Lower lobe of right lung (tissue), 2 donors: Measurements from ENCODE around the gene ROBO1. TPM values are rescaled to one million over a fixed set of nuclear protein-coding genes. Genes with fewer than 3 reads are reported as not detected.

ENCODE experiments used
- ATAC-seq, 2 donors: fragments of 200-7000 bp; cut with Tn5 transposase; one replicate each; pipeline ENCODE4 v1.9.1; 2020 to 2022; ENCODE audit warnings: mild to moderate bottlenecking in 2 of 2, moderate library complexity in 2 of 2
- DNase-seq: peaks from one replicate; pipeline ENCODE4 v3.0.0-alpha.2; 2020
- H3K27ac ChIP-seq: fragments of 200-600 bp; one replicate; pipeline ENCODE4 v1.8.0; 2022
- H3K27me3 ChIP-seq: fragments of 200-600 bp; one replicate; pipeline ENCODE4 v1.8.0; 2022; ENCODE audit warnings: low read depth
- H3K36me3 ChIP-seq: fragments of 200-600 bp; one replicate; pipeline ENCODE4 v1.8.0; 2022; ENCODE audit warnings: mild to moderate bottlenecking
- H3K4me1 ChIP-seq: fragments of 200-600 bp; one replicate; pipeline ENCODE4 v1.8.0; 2022
- H3K4me3 ChIP-seq: fragments of 200-600 bp; one replicate; pipeline ENCODE4 v1.8.0; 2022; ENCODE audit warnings: mild to moderate bottlenecking
- H3K9me3 ChIP-seq: fragments of 200-600 bp; one replicate; pipeline ENCODE4 v1.8.0; 2022
- intact Hi-C: fragments of 100-400 bp; cut with DNase I; formaldehyde crosslinking; loops from one replicate; pipeline ENCODE4 v1.11.0; 2022
- total RNA-seq: library from RNA; stranded (reverse); fragmentation: NEBNext Ultra II Directional; extraction: Animal tissue kit (Norgen Biotek cat#: 25700); gene quantifications from one replicate; pipeline ENCODE4 v1.2.1, GENCODE V29; 2021
- TF ChIP-seq, protein P1 (sequence below): fragments of 200-600 bp; IDR thresholded peaks from one replicate; pipeline ENCODE4 v1.8.0; 2022; ENCODE audit warnings: antibody characterized with exemption, mild to moderate bottlenecking
- donor health status: DM: no; HTN: yes; CAD: no; lungs with severe emphysema.

The ROBO1 gene
- total RNA-seq, 1 donor from 2014 or later, result 14.8 TPM

DNA sequence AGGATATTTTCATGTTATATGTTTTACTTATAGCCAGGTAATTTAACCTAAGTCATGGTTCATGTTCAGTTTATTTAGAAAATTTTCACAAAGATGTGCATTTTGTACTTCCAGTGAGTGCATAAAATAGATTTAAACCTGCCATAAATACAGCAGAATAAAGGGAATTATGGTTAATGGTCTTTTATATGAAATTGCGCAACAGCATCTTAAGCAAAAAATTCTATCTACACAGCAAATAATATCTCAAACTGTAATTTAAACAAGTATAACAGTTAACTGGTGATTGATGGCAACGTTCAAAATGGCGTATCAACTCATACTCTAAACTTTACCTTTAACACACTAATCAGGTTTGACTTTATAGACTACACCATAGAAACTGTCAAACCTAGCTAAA lies 97.6 kb downstream of the ROBO1 start:
- ATAC-seq (no peak), DNase-seq (no peak)
- no peaks in the 10 kb centered on the region for H3K4me1 ChIP-seq
- intact Hi-C loops, result no loop called here
- no peaks in the 10 kb centered on the region for H3K9me3 ChIP-seq
- H3K27me3 ChIP-seq, result no peaks in the 10 kb centered on the region
- no peaks in the 10 kb centered on the region for H3K36me3 ChIP-seq
- no peak overlapping the region for H3K27ac ChIP-seq
- H3K4me3 ChIP-seq, result no peak overlapping the region
- TF ChIP-seq, protein P1, sequence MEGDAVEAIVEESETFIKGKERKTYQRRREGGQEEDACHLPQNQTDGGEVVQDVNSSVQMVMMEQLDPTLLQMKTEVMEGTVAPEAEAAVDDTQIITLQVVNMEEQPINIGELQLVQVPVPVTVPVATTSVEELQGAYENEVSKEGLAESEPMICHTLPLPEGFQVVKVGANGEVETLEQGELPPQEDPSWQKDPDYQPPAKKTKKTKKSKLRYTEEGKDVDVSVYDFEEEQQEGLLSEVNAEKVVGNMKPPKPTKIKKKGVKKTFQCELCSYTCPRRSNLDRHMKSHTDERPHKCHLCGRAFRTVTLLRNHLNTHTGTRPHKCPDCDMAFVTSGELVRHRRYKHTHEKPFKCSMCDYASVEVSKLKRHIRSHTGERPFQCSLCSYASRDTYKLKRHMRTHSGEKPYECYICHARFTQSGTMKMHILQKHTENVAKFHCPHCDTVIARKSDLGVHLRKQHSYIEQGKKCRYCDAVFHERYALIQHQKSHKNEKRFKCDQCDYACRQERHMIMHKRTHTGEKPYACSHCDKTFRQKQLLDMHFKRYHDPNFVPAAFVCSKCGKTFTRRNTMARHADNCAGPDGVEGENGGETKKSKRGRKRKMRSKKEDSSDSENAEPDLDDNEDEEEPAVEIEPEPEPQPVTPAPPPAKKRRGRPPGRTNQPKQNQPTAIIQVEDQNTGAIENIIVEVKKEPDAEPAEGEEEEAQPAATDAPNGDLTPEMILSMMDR, result no peak

DNA sequence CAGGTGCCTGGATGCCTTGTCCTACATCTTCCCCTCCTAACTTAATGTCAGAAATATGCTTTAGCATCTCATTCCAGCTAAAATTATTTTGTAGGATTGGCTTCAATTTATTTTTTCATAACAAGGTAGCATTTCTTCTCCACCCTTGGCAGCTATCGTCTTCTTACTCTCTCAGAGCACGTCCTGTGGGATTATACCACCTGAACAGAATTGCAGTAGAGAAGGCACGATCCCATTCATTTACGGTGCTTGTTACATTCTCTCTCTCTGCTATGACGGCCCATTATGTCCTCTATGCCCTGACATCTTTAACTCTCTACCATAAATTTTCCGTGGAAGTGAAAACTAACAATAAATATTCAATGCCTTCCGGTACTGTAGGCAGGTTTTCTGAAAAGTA lies 103.3 kb downstream of the ROBO1 start:
- DNase-seq, result no peak

DNA sequence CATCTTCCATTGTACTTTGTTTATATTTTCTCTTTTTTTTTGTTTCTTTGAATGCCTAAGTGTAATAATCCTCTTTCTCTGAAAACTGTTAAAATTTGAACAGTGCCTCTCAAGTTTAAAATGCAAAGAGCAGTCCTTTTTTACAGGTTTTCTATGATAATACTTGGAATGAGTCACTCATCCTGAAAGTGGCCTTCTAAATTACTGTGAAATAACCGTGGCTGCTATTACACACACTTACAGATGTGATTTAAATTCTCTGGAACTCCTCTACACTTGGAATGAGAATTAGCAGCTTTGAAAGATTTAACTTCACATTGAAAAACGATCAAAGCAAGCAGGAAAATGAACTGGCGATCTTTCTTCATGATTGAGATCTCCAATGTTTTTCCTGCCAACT lies 105.9 kb downstream of the ROBO1 start:
- Histone ChIP-seq H3K27me3 (no peaks in the 10 kb centered on the region), H3K4me3 (no peak overlapping the region), H3K36me3 (no peaks in the 10 kb centered on the region), H3K4me1 (no peaks in the 10 kb centered on the region), H3K27ac (no peak overlapping the region), H3K9me3 (no peaks in the 10 kb centered on the region)
- DNase-seq, result no peak
- intact Hi-C loops, result no loop called here
- no peak for ATAC-seq
- TF ChIP-seq, protein P1, result no peak

More for the DNA sequence above, 103.3 kb downstream of the ROBO1 start:
- no peak overlapping the region for H3K4me3 ChIP-seq
- no peak overlapping the region for H3K27ac ChIP-seq
- no peaks in the 10 kb centered on the region for H3K9me3 ChIP-seq
- H3K27me3 ChIP-seq, result no peaks in the 10 kb centered on the region
- no peaks in the 10 kb centered on the region for H3K36me3 ChIP-seq
- TF ChIP-seq, protein P1, result no peak
- no peaks in the 10 kb centered on the region for H3K4me1 ChIP-seq
- no peak for ATAC-seq
- intact Hi-C loops, result no loop called here

DNA sequence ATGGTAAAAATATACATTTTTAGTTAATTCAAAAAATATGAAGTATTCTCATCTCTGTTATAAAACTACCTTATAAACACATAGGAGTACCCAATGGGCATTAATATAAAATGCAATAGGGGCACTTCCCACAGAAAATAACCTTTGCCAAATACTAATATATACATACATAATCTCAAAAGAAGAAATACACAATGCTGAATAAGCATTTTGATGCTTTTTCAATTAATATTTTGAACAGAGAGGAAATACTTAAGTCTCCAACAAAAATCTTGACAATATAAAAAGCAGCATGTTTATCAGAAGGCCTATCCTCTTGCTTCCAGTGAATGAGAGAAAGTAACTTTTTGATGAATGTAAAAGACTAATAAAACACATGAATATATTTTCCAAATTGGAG lies 110.7 kb downstream of the ROBO1 start:
- H3K4me1 ChIP-seq, result no peaks in the 10 kb centered on the region
- no peaks in the 10 kb centered on the region for H3K36me3 ChIP-seq
- no peaks in the 10 kb centered on the region for H3K27me3 ChIP-seq
- no peak overlapping the region for H3K27ac ChIP-seq
- TF ChIP-seq, protein P1, result no peak
- no peak for DNase-seq
- intact Hi-C loops, result no loop called here
- ATAC-seq, result no peak
- H3K4me3 ChIP-seq, result no peak overlapping the region
- H3K9me3 ChIP-seq, result no peaks in the 10 kb centered on the region

DNA sequence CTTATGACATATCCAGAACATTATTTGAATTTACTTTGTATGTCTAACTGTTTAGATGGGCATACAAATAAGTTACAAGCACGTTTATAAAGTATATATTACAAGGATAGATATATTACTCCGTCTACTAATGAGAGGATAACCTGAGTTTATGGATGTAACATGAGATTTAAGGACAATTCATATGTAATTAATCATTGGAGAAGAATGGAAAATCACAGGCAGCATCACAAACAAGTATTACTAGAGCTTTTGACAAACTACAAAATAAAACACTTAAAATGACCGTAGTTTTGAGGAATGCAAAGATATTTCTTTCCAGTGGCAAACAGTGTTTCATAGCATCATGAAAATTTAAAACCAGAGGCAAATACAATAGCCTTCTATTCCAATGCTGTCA lies 113.8 kb downstream of the ROBO1 start:
- no peaks in the 10 kb centered on the region for H3K36me3 ChIP-seq
- intact Hi-C loops, result no loop called here

More for the DNA sequence above, 113.8 kb downstream of the ROBO1 start:
- no peaks in the 10 kb centered on the region for H3K27me3 ChIP-seq
- TF ChIP-seq, protein P1, result no peak
- H3K4me3 ChIP-seq, result no peak overlapping the region
- no peaks in the 10 kb centered on the region for H3K4me1 ChIP-seq
- DNase-seq (no peak), ATAC-seq (no peak)
- no peaks in the 10 kb centered on the region for H3K9me3 ChIP-seq
- no peak overlapping the region for H3K27ac ChIP-seq
